Eye (tissue), 1 donor: ENCODE measurements around the gene ARHGAP21.
"Not testable (repeated sequence)": the region's sequence is repeated elsewhere in the genome, so short reads cannot be mapped to it uniquely, and the experiment has no call there.

Experiments used
- DNase-seq: peaks from one replicate; pipeline ENCODE4 v3.0.0-alpha.2; 2015

Gene ARHGAP21

GRCh38 chr10:24680647-24681524 is 42.8 kb downstream of the ARHGAP21 start:
- DNase-seq = no peak

GRCh38 chr10:24678757-24679156 is 44.9 kb downstream of the ARHGAP21 start:
- DNase-seq = no peak

GRCh38 chr10:24674892-24675632 is 48.6 kb downstream of the ARHGAP21 start:
- DNase-seq = no peak

GRCh38 chr10:24670964-24671670 is 52.6 kb downstream of the ARHGAP21 start:
- no peak for DNase-seq

GRCh38 chr10:24669285-24669852 is 54.3 kb downstream of the ARHGAP21 start:
- peak; percentile 25 for DNase-seq

- DNase-seq = no peak
Observed at GRCh38 chr10:24668247-24668646, 55.4 kb downstream of the ARHGAP21 start.

GRCh38 chr10:24664991-24665390 is 58.7 kb downstream of the ARHGAP21 start:
- DNase-seq = no peak

GRCh38 chr10:24661376-24661775 is 62.3 kb downstream of the ARHGAP21 start:
- DNase-seq = no peak

GRCh38 chr10:24658319-24658718 is 65.4 kb downstream of the ARHGAP21 start:
- DNase-seq = not testable (repeated sequence)

- DNase-seq = not testable (repeated sequence)
Observed at GRCh38 chr10:24656326-24656725, 67.4 kb downstream of the ARHGAP21 start.

- no peak for DNase-seq
Observed at GRCh38 chr10:24652381-24652957, 71.2 kb downstream of the ARHGAP21 start.

- no peak for DNase-seq
Observed at GRCh38 chr10:24651923-24652322, 71.8 kb downstream of the ARHGAP21 start.

- DNase-seq = no peak
Observed at GRCh38 chr10:24650669-24651391, 72.9 kb downstream of the ARHGAP21 start.

GRCh38 chr10:24645784-24646183 is 77.9 kb downstream of the ARHGAP21 start:
- DNase-seq = no peak

GRCh38 chr10:24645022-24645421 is 78.7 kb downstream of the ARHGAP21 start:
- no peak for DNase-seq

GRCh38 chr10:24643679-24644209 is 79.9 kb downstream of the ARHGAP21 start:
- no peak for DNase-seq

GRCh38 chr10:24642921-24643678 is 80.6 kb downstream of the ARHGAP21 start:
- DNase-seq = peak; percentile 77

- DNase-seq = no peak
Observed at GRCh38 chr10:24639124-24639523, 84.6 kb downstream of the ARHGAP21 start.

- DNase-seq = no peak
Observed at GRCh38 chr10:24625778-24626177, 97.9 kb downstream of the ARHGAP21 start.

GRCh38 chr10:24623383-24623782 is 100.3 kb downstream of the ARHGAP21 start:
- DNase-seq = no peak

- DNase-seq = peak; percentile 24
Observed at GRCh38 chr10:24622781-24623301, 100.8 kb downstream of the ARHGAP21 start.
